Transverse colon (tissue), 4 donors: ENCODE results near the gene PHF21B. TPM values are rescaled to one million over a fixed set of nuclear protein-coding genes. Genes with fewer than 3 reads are reported as not detected.

Experiments used
- DNase-seq: peaks from one replicate; pipeline ENCODE4 v3.0.0-alpha.2; 2019
- H3K27ac ChIP-seq, 4 donors: fragments of 200-600 bp; sonication (generic); 2 replicates each; pipeline ENCODE4 v1.5.1; 2016 to 2018; ENCODE audit warnings: inconsistent platforms in 4 of 4
- H3K27me3 ChIP-seq: fragments of 200-600 bp; sonication (generic); 2 replicates; pipeline ENCODE4 v1.5.1; 2017; ENCODE audit warnings: inconsistent platforms
- H3K36me3 ChIP-seq, 4 donors: fragments of 200-600 bp; sonication (generic); 2 replicates each; pipeline ENCODE4 v1.5.1; 2017 to 2019; ENCODE audit warnings: inconsistent platforms in 4 of 4
- H3K4me1 ChIP-seq, 4 donors: fragments of 200-600 bp; sonication (generic); 2 replicates each; pipeline ENCODE4 v1.5.1; 2017 to 2020; ENCODE audit warnings: inconsistent platforms in 4 of 4
- H3K4me3 ChIP-seq, 4 donors: fragments of 200-600 bp; sonication (generic); 1 replicate in 1 of 4; 2 replicates in 3 of 4; pipeline versions ENCODE4 v1.5.1 to v1.6.1; 2017 to 2019; ENCODE audit warnings: inconsistent platforms in 4 of 4
- H3K9me3 ChIP-seq, 2 donors: fragments of 200-600 bp; sonication (generic); 2 replicates each; pipeline ENCODE4 v1.5.1; 2017 to 2019; ENCODE audit warnings: inconsistent platforms in 2 of 2
- CTCF ChIP-seq, 5 experiments: fragments of 200-600 bp in 3 of 5; fragments of 450-650 bp in 2 of 5; sonication (generic) in 3 of 5; IDR thresholded peaks; 1 replicate in 2 of 5; 2 replicates in 3 of 5; pipeline ENCODE4 v1.5.1; 2016 to 2017; ENCODE audit warnings: antibody characterized with exemption in 5 of 5, inconsistent platforms in 3 of 5, mild to moderate bottlenecking in 2 of 5, moderate library complexity in 1 of 5
- EP300 ChIP-seq: sonication (generic); formaldehyde crosslinking; IDR thresholded peaks from one replicate; pipeline ENCODE4 v1.6.1; 2017; ENCODE audit warnings: antibody characterized with exemption, low read depth
- POLR2A ChIP-seq: fragments of 450-650 bp; IDR thresholded peaks from one replicate; pipeline ENCODE4 v1.6.1; 2016; ENCODE audit warnings: antibody characterized with exemption, mild to moderate bottlenecking, moderate library complexity
- POLR2AphosphoS5 ChIP-seq, 3 donors: sonication (generic); formaldehyde crosslinking; IDR thresholded peaks; one replicate each; pipeline ENCODE4 v1.6.1; 2016; ENCODE audit warnings: antibody characterized with exemption in 3 of 3
- WGBS, 2 donors: methylation state at CpG; one replicate each; pipeline ENCODE4 v1.1.5; 2018; ENCODE audit warnings: low coverage in 1 of 2; 5-methylcytosine and 5-hydroxymethylcytosine counted together
- in situ Hi-C, 4 donors: fragments of 200-750 bp; cut with MboI; loops; one replicate each; pipeline versions ENCODE4 v1.15.0 to v1.15.1; 2017; ENCODE audit warnings: low sequenced_read_pairs in 3 of 4, low pct_ligation_motif_present in 1 of 4, low pct_unique_long_range_greater_than_20kb in 1 of 4
- intact Hi-C: fragments of 100-400 bp; cut with DNase I; formaldehyde crosslinking; loops from one replicate; pipeline ENCODE4 v1.15.1; 2023; ENCODE audit warnings: low total_unique reads
- total RNA-seq, 4 donors: library from RNA; depleted of rRNA; stranded (reverse); fragments of >200 nt; gene quantifications; one replicate each; pipeline ENCODE4 v1.1.0, GENCODE V29; 2016

PHF21B gene
- total RNA-seq, 4 donors from 2014 or later: not detected

- Histone ChIP-seq H3K27me3 (no peaks in the 10 kb centered on the region), H3K4me1 (no peaks in the 10 kb centered on the region), H3K36me3 (no peaks in the 10 kb centered on the region), H3K4me3 (no peak overlapping the region), H3K9me3 (peaks cover 0 to 14% of the 10 kb centered on the region in 2 donors), H3K27ac (no peak overlapping the region)
- intact Hi-C loops (no loop called here), in situ Hi-C loops (no loop called here)
- 50 to 68% methylated on average over 1 to 2 of the region's 2 CpGs for WGBS, 2 donors
- DNase-seq: no peak
- TF ChIP-seq EP300: no peak
- TF ChIP-seq POLR2AphosphoS5 (IDR thresholded peaks at IDR 0.05): no peak
- TF ChIP-seq CTCF (IDR thresholded peaks at IDR 0.05): no peak
Observed at GRCh38 chr22:44901301-44901700, 108.5 kb downstream of the PHF21B start.

- no peak overlapping the region for H3K27ac ChIP-seq
- in situ Hi-C loops: no loop called here
- WGBS, 2 donors: 62 to 97% methylated on average over 2 to 6 of the region's 6 CpGs
- H3K4me3 ChIP-seq: no peak overlapping the region
- TF ChIP-seq CTCF (IDR thresholded peaks at IDR 0.05): no peak
- no peak for TF ChIP-seq EP300
- no peak for TF ChIP-seq POLR2AphosphoS5 (IDR thresholded peaks at IDR 0.05)
- TF ChIP-seq POLR2A: no peak
- intact Hi-C loops: no loop called here
- peak; percentile 1 for DNase-seq
- H3K36me3 ChIP-seq: no peaks in the 10 kb centered on the region
- no peaks in the 10 kb centered on the region for H3K27me3 ChIP-seq
- peaks cover 0 to 14% of the 10 kb centered on the region in 2 donors for H3K9me3 ChIP-seq
- H3K4me1 ChIP-seq: no peaks in the 10 kb centered on the region
Observed at GRCh38 chr22:44898236-44898635, 111.6 kb downstream of the PHF21B start.

GRCh38 chr22:44895296-44896055 is 114.3 kb downstream of the PHF21B start:
- H3K4me1 ChIP-seq: no peaks in the 10 kb centered on the region
- TF ChIP-seq EP300 (no peak), POLR2AphosphoS5 (IDR thresholded peaks at IDR 0.05) (no peak), CTCF (IDR thresholded peaks at IDR 0.05) (no peak), POLR2A (no peak)
- H3K9me3 ChIP-seq: no peaks in the 10 kb centered on the region
- H3K27me3 ChIP-seq: no peaks in the 10 kb centered on the region
- no peaks in the 10 kb centered on the region for H3K36me3 ChIP-seq
- intact Hi-C loops (no loop called here), in situ Hi-C loops (no loop called here)
- no peak for DNase-seq
- WGBS, 2 donors: 78% methylated on average over 23 of the region's 23 CpGs; no CpG with 5 or more reads in 1 of the 2 donors
- H3K4me3 ChIP-seq: no peak overlapping the region
- no peak overlapping the region for H3K27ac ChIP-seq

- H3K27me3 ChIP-seq: no peaks in the 10 kb centered on the region
- DNase-seq: no peak
- H3K27ac ChIP-seq: no peak overlapping the region
- no peaks in the 10 kb centered on the region for H3K36me3 ChIP-seq
- H3K9me3 ChIP-seq: no peaks in the 10 kb centered on the region
- 68 to 79% methylated on average over 5 to 14 of the region's 14 CpGs for WGBS, 2 donors
- H3K4me3 ChIP-seq: no peak overlapping the region
- no peaks in the 10 kb centered on the region for H3K4me1 ChIP-seq
- TF ChIP-seq POLR2AphosphoS5 (IDR thresholded peaks at IDR 0.05) (no peak), POLR2A (no peak), EP300 (no peak), CTCF (IDR thresholded peaks at IDR 0.05) (no peak)
- intact Hi-C loops (no loop called here), in situ Hi-C loops (no loop called here)
Observed at GRCh38 chr22:44894782-44895181, 115.0 kb downstream of the PHF21B start.
